Cardiac septum (tissue), 1 donor: ENCODE measurements around the gene S100A4. TPM values are rescaled to one million over a fixed set of nuclear protein-coding genes. Genes with fewer than 3 reads are reported as not detected.
A peak's percentile ranks its signal among the peaks of the same experiment; 100 is the strongest.

Source experiments
- DNase-seq: peaks from one replicate; pipeline ENCODE4 v3.0.0-alpha.2; 2020; ENCODE audit warnings: low spot score
- intact Hi-C: fragments of 100-400 bp; cut with DNase I; formaldehyde crosslinking; loops from one replicate; pipeline ENCODE4 v1.14.0; 2022
- total RNA-seq: library from RNA; stranded (reverse); fragmentation: NEBNext Ultra II Directional; extraction: Animal tissue kit (Norgen Biotek cat#: 25700); gene quantifications from one replicate; pipeline ENCODE4 v1.2.1, GENCODE V29; 2021
- donor health status: DM: no; HTN: no; CAD: no.

S100A4 gene
- total RNA-seq, 1 donor from 2014 or later = 107 TPM

- intact Hi-C loops = no loop called here
Observed at GRCh38 chr1:153550827-153551500, 5.4 kb upstream of the S100A4 start.

DNA sequence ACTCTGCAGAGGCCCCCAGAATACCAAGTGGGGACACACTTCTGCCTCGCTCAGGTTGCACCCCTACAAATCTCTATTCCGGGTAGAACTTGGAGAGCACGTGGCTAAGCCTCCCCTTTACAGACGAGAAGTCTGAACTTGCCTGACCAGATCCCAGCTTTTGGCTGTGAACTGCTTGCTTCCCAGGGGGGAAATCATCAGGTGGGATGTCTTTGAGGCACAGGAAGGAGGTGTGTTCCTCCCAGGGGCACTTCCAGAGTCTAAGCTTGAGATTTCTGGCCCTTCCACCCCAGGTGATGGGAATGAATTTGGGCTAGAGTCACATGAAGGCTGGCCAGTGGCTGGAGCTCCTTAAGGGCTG lies 4.8 kb upstream of the S100A4 start:
- no peak for DNase-seq
- intact Hi-C loops = no loop called here

More at GRCh38 chr1:153550827-153551500, 5.4 kb upstream of the S100A4 start:
- no peak for DNase-seq

DNA sequence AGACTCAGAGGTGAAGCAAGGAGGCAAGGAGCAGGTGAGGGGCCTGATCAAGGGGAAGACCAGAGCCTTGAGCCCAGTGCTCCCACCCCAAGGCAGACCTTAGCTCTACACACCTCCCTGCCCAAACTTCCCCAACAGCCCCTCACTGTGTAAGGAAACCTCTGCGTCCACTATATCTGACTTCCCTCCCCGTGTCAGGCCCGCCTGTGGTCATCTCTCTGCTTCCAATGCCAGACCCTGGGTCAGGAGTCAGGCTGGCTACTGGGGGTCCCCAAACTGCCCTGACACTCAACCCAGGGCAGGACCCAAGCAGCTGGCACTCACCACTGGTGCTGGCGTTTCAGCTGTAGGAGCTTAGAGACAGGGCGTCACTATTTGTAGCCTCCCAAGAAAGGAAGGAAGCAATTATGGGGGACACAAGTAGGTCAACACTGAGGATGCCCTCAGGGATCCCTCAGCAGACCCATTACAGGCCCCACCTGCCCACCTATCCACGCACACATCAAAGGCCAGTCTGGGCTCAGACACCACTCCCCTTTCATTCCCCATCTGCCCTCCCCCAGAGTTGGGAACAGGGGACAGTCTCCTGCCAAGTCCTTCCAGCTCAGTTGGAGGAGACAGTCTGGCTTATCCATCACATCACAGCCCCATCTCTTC lies 4.3 kb upstream of the S100A4 start:
- no peak for DNase-seq
- intact Hi-C loops = no loop called here

GRCh38 chr1:153548722-153549688 lies 3.4 kb upstream of the S100A4 start, which contains the start of gene S100A3:
TSS of gene S100A3 (minus strand) at chr1:153549258. CDS start at chr1:153548485, 773 bp downstream.
- peak; percentile 85 for DNase-seq
- intact Hi-C loops = no loop called here

GRCh38 chr1:153547560-153548551 lies 2.2 kb upstream of the S100A4 start:
- no peak for DNase-seq
- intact Hi-C loops = no loop called here

DNA sequence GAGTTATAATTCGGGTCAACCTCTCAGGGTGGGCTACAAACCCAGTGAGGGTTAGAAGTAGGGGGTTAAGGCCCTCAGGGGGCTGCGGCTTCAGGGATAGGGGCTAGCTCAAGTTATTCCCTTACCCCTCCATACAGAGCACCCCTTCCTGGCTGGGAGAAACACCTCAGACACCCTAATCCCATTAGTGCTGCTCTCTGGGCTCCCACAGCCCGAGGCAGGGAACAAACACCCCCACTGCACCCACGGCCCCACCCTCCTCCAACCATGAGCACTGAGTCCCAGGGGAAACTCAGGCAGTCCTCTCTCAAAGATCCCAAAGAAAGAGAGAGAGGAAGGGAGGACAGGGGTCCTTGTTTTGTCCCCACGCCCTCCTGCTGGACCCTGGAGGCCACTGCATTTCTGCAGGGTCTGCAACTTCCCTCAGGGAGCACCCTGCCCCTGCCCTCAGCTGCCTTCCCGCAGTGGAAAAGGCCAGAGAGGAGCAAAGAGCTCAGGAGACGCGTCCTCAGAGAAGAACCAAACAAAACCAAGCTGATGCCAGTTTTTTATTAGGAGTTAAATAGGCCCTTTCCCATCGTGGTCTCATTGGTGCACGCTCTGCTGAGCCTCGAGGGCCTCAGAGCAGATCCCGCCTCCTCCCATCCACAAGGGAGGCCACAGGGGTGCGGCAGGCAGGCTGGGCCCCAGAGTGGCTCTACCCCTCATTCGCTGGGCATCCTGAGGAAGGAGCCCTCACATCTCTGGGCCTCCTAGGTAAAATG lies 1.4 kb upstream of the S100A4 start:
- no peak for DNase-seq
- intact Hi-C loops = no loop called here

- intact Hi-C loops = no loop called here
- DNase-seq = no peak
Observed at GRCh38 chr1:153546371-153546770, 765 bp upstream of the S100A4 start.

GRCh38 chr1:153544453-153545066 lies 1.0 kb downstream of the S100A4 start:
- intact Hi-C loops = no loop called here
- no peak for DNase-seq

DNA sequence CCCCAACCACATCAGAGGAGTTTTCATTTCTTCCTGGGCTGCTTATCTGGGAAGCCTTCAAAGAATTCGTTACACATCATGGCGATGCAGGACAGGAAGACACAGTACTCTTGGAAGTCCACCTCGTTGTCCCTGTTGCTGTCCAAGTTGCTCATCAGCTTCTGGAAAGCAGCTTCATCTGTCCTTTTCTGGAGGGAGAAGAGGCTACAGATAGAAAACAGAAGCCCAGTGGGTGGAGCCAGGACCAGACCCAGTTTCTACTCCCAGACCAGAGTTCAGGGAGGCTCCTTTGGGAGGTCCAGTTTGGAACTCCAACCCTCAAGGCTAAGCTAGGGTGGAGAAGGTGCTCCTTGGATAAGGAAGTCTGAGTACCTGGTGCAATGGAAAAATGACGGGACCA lies 1.9 kb downstream of the S100A4 start:
- intact Hi-C loops = no loop called here

DNA sequence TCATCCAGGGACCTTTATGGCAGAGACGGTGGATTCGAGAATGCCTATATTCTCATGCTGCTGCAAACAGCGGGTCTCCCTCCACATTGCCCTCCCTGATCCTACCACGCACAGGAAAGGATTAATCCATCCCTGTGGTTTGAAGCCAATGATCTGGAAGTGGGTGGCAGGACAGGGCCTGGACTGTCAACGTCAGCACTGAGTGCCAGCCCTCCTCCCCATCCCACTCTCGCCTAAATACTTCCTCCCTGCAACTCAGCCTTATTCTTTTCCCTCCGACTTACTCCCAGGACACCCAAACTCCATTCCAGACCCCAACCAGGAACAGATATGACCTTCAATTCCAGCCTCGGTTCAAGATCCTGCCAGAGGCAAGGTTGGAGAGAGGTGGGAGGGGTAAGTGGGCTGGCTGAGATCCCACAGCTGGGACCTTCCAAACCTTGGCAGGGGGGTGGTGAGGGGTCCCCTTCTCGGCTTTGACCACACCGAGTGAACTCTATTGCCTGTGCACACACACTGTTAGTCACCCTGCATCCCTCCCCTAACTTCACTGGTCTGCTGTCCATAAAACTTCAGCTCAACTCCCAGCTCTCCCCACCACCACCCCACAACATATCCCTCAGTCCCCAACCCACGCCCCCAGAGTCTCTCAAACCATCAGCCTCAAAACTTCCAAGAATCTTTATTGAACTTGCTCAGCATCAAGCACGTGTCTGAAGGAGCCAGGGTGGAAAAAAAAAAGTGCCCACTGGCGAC lies 2.5 kb downstream of the S100A4 start:
- intact Hi-C loops = no loop called here
- no peak for DNase-seq

More for the DNA sequence above, 1.9 kb downstream of the S100A4 start:
- no peak for DNase-seq

DNA sequence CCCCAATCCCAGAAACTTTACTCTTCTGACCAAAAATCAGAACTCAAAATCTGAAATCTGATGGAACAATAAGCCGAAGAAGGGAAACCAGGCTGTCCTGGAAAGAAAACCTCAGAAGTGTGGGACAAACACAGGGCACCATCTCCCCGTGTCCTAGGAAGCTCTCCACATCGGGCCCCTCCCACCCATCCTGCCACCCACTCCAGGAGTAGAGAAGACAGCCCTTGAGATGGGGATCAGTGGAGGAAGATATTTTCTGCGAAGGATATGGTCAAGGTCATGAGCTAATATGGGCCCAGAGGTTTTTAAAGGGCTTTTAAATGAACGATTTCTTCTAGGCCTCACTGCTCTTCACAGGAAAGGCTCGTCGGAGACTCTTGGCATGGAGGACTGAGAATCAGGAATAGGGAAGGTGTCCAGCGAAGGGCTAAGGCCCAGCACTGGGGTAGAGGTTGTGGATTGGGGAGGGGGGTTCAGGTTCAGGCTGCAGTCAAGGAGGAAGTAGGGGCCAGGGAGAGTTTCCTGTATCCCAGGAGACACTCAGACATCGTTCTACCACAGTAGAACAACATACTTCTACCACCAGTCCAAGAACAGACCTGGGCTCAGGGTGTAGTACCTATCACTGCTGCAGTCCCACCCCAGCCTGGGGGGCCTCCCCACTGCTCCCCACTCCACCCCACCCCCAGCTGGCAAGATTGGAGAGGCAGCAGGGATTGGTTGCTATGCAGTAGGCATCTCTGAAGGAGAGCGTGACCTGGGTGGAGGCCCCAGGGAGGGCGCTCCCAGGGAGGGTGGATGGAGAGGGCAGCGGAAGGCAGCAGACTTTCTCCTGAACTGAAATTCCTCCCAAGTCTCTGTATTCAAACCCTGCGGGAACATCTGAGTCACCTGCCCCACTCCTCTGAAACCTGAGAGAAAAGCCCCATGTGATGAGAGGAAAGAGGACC lies 3.7 kb downstream of the S100A4 start:
- DNase-seq = no peak
- intact Hi-C loops = no loop called here

DNA sequence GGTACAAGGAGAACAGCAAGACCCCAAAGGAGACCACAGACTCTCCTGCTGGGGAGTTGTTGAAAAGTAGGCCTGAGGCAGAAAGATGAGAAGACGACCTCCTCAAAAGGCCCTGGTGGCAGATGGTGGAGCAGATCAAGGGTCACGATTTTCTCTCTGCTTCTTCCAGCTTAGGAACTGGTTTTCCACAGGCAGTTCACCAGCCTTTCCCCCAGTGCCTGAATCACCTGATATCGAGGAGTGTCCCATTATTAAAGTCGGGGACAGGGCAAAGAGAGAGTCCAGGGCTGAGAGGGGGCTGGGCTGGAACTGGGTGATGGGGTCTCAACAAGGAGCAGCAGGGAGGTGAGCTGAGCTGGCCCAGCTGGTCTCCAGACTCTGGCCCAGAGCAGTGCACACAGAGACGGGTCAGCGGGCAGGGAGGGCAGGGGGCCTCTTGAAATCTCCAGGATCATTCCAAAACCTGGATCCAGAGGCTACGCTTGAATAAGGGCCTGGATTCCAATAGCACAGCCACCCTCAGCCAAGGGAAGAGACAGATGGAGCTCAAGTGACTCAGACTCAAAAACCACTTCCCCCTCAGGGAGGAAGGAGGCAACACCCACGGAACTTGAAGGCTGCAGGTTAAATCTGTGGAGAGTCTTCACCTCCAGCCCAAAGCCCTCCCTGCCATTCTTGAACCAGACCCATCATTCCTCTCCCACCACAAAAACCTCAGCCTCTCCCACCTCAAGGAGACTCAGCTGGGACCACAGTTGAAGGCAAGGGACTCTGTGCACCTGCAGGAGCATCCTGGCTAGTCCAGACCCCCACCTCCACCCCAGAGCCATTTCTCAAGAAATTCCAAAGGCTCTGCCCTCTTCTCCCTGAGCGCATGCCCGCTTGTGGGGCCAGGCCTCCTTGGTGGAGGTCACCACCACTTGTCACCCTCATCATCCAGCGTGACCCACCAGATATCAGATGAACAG lies 4.9 kb downstream of the S100A4 start, which contains the start of gene S100A5:
Gene S100A5, minus strand, starts transcription at position 541 of the 968 bp plus-strand sequence. CDS start 743 bp downstream, outside the sequence.
- DNase-seq = no peak
- intact Hi-C loops = no loop called here

DNA sequence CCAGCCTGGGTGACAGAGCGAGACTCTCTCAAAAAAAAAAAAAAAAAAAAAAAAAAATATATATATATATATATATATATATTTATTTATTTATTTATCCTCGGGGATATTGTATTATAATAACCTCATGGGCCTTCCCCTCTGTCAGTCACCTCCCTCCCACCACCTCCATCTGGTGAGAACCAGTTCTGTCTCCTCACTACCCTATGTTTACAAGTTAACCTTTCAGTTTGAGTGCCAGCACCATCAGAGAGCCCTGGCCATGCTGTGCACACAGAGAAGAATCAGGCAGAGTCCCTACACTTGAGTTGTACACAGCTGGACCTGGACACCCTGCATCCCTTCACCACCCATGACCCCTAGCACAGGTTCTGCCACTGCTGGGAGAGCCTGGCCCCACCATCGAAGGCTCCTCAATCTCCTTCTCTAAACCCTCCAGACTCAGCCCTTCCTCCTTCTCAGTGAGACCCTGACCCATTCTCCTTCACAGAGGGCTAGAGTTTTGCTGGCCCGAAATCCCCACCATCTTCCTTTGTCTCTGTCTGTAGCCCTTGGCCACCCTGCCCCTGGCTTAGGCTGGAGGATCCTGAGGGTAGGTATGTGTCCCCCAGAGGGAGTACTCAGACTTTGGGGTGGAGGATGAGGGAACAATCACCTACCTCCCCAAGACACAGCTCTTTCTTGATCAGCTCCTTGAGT lies 6.1 kb downstream of the S100A4 start:
- DNase-seq = no peak
- intact Hi-C loops = no loop called here

DNA sequence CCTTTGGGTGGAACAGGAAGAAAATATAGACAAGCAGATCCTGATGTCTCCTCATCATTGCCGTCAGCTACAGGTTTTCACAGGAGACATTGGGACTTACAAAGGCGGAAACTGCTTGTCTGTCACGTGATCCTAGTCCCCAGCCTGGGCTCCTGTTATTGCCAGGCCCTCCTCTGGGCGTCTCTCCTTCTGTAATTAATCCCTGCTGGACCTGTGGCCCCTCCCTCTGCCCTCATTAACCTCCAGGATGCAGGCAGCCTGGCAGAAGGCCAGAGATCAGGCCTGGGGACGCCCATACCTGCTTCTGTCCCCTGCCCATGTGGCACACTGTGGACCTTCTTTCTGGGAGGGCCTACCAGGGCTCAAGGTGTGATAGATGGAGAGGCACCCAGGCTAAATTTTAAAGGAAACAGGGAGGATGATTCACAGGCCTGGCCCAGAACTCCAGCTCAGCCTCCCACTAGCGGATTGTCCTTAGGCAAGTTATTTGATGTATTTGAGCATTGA lies 7.2 kb downstream of the S100A4 start:
- no peak for DNase-seq
- intact Hi-C loops = no loop called here
